CD4-positive, alpha-beta T cell treated with Interferon gamma for 1 hour (primary cell): ENCODE results near the gene CHRNA9.

ENCODE experiments used
- DNase-seq: peaks from one replicate; pipeline ENCODE4 v3.0.0-alpha.2; 2020

CHRNA9 gene

DNA sequence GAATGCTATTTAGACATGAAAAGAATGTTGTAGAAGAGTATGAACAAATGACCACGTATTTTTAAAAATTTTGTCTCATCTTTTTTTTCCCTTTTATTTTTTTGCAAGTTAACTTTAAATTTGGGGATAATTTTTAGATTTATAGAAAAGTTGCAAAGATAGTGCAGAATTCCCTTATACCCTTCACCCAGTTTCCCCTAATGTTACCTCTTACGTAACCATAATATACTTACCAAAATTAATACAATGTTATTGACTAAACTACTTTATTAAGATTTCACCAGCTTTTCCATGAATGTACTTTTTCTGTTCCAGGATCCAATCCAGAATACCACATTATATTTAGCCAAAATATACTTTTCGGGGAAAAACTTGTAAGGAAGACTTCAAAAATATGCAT lies 12.3 kb downstream of the CHRNA9 start:
- DNase-seq: no peak

DNA sequence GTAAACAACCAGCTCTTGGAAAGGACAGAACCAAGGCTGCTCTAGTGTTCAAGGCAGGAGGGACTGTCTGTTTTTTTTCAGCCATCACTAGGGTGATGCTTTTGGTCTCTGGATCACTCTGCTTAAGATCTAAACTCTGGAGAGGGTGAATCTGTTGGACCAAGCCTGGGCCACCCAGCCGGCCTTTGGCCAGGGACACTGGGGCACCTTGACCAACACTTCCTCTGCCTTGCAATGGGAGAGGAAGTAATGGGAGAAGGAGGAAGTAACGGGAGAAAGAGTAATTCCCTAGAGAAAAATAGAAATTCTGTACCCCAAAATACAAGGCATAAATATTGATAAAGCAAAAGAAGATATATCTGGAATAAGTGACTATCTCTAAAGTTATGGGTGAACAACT lies 12.9 kb downstream of the CHRNA9 start:
- no peak for DNase-seq

DNA sequence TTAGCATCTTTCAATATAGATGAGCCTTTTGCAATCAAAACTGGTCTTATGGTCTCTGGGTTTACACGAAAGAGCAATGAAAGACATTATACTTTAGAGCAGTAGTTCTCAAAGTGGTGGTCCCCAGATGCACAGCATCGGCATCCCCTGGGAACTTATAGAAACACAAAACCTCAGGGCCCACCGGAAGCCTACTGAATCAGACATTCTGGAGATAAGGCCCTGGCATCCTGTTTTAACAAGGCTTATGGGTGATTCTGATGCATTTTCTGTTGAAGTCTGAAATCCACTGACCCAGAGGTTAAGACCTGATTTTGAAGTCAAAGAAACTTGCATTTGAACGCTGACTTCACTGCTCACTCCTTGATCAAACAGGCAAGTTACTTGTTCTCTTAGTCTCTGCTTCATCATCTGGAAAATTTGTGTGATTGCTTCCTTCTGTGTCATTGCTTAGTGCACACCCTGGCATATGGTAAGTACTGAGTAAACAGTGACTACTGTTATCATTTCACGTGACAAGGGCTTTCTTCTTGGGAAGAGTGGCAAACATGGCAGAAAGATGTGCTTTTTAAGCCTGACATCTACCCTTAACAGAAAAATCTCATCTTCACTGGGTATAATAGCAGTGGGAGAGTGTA lies 14.5 kb downstream of the CHRNA9 start:
- no peak for DNase-seq

DNA sequence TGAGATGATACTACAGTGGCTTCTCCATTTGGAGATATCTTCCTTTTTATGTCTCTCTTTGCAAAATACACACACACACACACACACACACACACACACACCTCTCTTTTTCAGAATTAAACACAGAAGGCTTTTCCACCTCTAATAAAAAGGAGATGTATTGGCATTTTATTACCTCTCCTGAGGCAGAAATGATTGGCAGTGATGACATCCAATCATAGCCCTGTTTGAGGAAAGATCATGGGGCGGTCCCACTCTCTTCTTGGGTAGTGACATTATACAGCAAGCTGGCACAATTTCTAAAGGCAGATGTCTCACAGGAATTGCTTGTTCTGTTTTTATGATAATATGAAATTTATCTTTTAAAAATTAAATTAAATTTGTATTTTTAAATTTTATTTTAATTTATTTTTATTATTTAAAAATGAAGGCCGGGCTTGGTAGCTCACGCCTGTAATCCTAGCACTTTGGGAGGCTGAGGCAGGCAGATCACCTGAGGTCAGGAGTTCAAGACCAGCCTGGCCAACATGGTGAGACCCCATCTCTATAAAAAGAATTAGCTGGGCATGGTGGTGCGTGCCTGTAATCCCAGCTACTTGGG lies 15.6 kb downstream of the CHRNA9 start:
- DNase-seq: no peak

DNA sequence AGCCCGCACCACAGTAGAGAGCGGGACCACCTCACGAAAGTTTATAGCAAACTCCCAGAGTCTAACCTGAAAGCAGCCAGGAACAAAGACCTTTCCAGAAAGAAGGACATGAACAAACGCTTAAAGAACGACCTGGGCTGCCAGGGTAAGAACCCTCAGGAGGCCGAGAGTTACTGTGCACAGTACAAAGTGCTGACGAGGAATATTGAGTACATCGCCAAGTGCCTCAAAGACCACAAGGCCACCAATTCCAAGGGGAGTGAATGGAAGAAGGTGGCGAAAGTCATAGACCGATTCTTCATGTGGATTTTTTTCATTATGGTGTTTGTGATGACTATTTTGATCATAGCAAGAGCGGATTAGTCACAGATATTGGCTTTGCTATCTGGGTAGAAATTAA lies 19.0 kb downstream of the CHRNA9 start:
- DNase-seq: no peak

DNA sequence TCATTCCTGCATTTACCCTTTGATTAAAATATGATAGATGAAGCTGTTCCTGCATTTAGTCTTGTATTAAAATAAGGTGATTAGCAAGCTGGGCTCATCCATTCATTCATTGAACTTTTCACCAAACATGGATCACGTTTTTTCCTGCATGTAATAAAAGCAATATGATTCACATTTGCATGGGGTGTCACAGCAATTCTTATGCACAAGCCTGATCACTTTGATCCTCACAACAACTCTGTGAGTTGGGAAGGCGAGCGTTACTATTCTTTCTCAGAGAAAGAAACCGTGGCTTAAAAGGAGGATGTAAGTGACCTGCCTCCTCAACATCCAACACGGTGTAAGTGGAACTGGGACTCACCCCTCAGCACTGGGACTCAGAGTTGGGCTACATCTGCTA lies 20.0 kb downstream of the CHRNA9 start:
- no peak for DNase-seq

DNA sequence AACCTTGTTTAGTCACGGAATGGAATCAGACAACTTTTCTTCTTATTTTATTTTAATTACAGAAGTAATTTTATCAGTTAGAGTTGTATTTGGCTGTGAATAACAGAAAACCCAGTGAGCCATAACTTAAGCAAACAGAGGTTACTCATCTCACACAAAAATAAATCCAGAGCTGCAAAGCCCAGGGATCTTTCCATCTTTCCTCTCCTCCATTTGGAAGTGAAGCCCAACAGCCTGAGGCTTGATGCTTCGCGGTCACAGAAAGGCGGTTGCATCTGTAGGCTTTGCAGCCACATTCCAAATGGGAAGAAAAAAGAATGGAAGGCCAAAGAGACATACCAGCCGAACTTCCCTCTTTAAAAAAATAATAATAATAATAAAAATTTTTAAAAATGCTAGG lies 22.6 kb downstream of the CHRNA9 start:
- DNase-seq: no peak

DNA sequence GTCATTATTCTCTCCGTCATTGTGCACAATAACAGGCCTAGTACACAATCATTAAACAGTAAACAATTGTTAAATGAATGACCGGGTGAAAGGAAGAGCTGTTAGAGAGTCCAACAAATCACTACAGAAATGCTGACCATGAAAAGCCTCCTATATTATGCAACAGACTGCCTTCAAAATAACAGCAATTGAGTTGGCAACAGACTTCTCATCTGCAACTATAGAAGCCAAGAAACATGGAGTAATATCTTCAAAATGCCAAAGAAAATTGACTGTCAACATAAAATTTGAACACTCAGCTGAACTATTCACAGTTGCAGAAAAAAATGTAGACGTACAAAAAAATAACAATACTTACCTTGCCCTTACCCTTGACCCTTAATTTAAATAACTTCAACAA lies 26.2 kb downstream of the CHRNA9 start:
- no peak for DNase-seq

DNA sequence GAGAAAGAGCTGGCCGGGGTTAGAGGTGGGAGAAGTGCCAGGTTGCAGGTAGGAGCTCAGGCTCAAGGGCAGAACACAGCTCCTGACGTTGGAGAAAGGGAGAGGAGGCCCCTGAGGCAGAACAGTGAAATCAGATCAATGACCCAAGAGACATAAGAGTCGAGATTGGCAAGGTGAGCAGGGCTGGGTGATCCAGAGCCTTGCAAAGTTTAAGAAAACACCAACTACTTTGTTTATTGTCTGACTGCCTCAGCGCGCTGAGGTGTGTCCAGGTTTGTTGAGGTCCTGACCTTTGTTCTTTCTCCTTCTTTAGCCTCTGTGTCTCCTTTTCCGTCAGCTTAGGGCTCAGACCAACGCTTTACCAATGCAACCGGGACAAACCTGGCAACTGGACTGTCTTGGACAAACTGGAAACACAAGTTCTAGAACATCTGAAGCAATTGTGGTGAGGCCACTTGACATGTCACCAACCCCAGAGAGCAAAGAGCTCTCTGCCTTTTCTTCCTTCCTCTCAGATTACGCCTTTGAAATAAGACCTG lies 28.3 kb downstream of the CHRNA9 start:
- DNase-seq: no peak

DNA sequence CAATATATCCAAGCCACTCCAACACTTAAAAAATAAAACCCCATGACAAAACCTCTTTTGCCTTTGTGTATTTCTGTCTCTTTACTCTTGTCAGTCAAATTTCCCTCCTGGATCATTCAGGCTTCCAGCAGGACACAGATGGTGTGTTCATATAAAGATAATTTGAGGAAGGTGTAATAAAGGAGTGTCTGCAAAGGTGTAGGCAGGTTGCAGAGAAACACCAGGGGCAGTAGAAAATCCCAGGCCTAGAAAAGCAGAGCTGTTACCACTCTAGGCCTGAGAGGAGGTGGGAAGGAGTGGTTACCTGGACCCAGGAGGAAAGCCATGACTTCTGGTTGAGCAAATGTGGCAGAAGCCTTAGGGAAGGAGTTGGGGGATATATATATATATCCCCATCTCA lies 28.8 kb downstream of the CHRNA9 start:
- DNase-seq: no peak

DNA sequence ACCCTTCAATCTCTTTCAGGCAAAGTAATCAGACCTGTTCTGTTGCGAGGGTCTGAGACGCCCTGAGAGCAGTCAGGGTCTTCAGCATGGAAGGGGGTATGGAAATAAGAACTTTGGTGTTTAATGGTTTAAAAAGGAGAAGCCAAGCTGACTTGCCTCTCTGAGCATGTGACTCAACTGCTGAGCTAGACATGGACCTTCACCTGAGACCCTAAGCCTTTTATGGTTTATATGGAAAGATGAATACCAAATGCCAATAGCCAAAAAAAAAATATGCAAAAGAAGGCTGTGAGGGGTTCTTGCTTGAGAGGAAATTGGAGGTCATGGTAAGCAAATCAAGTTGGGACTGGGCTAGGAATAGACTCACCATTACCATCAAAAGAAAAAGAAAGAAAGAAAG lies 30.6 kb downstream of the CHRNA9 start:
- no peak for DNase-seq

DNA sequence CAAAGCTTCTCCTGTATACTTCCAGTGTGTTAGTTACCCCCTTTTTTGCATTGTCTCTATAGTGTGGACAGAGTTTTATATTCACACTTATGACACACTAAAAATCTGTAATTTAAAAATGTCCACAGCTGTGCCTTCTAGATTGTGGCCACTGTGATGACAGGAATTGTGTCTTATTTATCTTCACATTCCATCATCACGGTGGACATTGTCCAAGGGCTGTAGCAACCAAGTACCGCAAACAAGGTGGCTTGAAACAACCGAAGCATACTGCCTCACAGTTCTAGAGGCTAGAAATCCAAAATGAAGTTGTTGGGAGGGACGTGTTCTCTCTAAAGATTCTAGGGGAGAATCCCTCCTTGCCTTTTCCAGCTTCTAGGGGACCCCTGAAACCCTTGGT lies 32.3 kb downstream of the CHRNA9 start:
- DNase-seq: no peak

DNA sequence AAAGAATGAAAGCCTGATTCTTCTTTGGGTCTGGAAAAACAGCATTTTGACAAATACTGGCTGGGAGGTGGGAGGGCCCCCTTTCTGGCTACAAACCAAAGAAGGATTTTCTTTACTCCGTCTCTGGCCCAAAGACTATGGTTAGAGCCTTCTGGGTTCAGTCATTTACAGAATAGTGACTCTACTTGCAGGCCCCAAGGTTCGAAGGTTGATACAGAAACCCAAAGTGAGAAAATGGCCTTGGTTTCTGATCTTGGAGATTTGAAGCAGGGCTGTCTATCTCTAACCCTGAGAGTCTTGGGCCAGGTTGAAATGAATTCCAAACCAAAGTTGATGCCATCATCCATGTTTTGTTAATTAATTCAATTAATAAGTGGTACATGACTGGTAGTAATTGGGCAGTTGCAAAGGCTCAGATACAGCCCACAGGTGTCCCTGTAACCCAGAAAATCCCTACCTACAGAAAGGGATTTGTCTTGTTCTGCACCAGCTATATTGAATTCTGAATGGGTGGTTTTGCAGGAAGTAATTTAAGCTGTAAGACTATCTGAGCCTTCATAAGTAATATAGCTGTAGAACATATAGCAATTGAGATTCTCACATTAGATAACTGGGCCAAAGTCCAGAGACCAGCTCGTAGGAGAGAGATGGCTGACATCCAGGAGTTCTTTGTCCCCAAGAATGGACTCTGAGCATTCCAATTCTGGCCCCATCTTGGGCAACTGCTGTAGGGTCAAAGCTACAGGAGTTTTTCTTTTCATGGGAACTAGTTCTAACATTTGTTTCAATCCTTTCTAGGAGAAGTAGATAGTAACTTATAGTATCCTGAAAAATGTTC lies 34.5 kb downstream of the CHRNA9 start:
- DNase-seq: no peak

DNA sequence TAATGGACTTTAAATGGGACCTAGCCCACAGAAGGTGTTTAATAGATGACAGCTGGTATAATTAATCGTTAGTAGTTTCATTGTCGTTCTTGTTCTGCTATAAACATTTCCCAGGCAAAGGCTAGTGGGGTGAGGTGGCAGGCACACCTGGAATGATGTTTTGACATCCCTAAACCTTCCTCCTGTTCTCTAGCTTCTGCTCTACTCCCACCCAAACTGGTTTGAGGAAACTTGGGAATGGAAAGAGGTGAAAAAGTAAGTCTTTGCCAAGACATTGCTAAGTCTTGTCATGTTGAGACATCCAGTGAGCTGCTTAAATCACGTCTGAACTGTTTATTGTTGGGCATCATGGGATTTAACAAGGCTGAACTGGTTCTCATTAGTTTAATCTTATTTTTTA lies 37.5 kb downstream of the CHRNA9 start:
- DNase-seq: no peak

DNA sequence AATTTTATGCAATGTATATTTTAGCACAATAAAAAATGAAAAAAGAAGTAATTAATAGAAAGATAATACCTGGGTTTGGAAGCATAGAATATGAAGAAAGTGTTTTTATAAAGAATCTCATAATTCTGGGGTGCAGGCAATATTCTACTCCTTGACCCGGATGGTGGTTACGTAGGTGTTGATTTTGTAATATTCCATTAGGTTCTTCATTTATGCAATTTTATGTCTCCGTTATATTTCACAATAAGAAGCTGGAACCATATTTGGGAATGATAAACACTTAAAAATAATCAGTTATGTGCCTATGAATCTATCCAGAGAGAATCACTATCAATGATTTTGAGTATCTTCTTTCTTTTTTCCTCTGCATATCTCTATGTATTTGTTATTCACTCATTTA lies 38.5 kb downstream of the CHRNA9 start:
- no peak for DNase-seq

DNA sequence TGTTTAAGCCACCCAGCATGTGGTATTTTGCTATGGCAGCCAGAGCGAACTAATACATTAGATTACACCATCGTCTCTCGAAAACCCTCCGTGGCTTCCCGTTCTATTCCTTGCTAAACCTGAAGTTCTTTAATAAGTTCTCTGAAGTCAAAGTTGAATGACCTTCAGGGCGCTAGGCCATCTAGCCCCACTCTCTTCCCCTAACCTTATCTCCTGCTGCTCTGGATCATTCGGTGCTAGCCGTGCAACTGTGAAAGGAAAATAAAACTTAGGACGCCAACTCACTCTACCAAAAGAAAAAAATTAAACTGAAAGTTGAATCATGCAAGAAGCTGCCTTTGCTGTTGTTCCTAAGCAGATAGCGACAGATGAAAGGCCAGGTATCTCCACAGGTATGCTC lies 40.0 kb downstream of the CHRNA9 start:
- no peak for DNase-seq

DNA sequence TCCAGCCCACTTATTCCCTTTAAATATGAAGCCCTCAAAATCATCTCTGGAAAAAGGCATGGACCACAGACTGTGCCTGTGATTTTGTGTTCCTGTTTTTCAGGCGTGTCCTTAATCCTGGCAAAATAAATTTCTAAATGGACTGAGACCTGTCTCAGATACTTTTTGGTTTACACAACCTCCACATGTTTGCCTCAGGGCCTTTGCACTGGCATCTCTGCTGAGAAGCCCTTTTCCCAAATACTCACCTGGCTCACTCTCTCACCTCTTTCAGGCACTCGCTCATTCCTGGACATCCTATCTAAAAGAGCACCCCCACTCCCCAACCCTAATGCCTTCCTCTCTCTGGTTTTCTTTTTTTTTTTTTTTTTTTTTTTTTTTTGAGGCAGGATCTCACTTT lies 40.5 kb downstream of the CHRNA9 start:
- DNase-seq: no peak

DNA sequence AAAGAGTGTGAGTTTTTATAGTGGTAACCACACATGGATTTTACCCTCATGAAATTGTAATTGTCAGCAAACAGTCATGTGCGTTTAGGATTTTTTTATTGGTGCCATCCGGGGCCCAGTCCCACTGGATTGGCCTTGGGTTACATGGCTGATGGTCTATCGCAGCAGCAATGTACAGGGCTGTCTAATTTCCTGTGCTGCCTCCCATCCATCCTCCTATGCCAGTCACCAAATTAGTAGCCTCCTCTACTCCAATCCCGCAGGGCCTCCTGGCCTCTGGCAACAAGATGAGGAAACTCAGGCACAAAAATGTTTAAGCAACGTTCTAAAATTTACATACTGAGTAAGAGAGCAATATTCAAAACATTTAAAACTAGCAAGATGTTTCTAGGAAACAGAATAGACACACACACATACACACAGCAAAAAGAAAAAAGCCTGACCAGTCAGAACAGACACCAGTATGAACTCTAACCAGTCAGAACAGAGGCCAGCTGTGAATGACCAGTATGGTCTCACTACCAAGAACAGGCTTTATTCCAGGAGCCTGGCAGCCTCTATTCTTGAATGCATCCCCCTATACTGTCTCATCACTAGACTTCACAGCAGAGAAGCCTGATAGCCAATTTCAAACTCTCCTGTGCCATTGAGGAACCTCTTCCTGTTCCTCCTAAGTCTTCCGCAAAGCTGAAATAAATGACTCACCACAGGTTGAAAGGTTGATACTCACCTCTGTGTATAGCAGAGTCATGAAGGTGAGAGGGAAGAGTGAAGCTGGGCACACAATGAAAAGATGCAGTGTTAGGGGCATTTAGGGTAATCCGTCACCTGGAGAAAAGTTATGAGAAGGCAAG lies 42.6 kb downstream of the CHRNA9 start:
- no peak for DNase-seq

DNA sequence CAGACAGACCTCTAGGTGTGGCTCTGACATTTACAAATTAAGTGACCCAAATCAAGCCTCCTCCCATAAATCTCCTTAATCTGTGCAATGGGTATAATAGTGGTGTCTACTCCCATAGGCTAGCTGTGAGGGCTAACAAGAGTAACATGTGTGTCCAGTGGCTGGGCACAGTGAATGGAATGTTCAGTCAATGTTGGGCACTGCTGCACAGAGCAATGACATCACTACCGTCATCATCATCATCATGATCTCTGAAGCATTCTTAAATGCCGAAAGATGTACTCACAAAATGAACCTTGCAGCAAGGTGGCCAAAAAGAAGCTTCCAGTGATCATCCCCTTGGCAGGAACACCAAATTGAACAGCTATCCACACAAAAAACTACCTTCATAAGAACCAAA lies 43.5 kb downstream of the CHRNA9 start:
- DNase-seq: no peak

DNA sequence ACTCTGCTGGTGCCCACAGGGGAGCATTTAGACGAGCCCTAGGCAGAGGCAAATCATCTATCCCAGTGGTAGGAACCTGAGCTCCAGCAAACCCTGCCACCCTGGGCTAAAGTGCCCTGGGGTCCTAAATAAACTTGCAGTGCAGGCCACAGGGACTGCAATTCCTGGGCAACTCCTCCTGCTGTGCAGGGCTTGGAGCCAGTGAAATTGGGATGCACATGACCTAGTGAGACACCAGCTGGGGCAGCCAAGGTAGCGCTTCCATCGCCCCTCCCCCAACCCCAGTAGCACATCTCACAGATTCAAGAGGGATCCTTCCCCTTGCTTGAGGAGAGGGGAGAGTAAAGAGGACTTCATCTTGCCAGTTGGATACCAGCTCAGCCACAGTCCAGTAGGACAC lies 44.1 kb downstream of the CHRNA9 start:
- DNase-seq: no peak

DNA sequence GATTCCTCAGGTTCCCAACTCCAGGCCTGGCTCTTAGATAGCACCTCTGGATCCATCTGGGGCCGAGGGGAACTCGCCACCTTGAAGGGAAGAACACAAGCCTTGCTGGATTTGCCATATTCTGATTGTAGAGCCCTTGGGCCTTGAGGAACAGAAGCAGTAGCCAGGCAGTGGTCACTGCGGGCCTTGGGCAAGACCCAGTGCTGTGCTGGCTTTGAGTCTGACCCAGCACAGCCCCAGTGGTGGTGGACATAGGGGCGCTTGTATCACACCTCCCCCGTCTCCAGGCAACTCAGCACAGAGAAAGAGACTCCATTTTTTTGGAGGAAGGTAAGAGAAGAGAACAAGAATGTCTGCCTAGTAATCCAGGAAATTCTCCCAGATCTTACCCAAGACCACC lies 45.5 kb downstream of the CHRNA9 start:
- no peak for DNase-seq

DNA sequence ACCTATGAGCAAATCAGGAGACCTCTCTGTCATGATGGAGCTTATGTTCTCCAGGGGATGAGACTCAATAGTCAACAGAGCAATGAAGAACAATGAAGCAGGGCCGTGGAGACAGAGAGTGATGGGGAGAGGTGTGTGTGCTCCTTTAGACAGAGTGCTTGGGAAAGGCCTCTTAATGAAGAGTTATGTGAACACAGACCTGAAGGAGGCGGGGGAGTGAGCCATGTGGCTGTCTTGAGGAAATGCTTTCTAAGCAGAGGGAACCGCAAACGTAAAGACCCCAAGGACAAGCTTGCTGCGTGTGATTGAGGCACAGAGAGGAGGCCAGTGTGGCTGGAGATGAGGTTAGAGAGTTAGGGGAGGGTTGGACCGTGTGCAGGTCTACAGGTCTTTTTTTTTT lies 53.1 kb downstream of the CHRNA9 start:
- no peak for DNase-seq

DNA sequence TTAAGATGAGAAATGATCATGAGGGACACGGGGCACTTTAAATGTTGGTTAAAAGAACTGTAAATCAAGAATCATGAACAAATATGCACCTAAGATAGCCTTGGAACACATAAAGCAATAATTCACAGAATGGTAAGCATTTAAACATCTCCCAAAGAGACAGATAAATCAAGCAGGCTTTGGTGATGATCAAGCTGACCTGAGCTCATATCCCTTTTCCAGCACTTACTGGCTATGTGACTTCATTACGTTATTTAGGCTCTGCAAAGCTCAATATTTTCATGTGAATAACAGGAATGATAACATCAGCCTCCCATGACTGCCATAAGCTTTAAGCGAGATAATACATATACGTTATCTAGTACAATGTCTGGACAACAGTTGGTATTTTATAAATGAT lies 54.9 kb downstream of the CHRNA9 start:
- DNase-seq: no peak
